Upper lobe of right lung (tissue), 1 donor: Measurements from ENCODE around the gene KIAA0825. TPM values are rescaled to one million over a fixed set of nuclear protein-coding genes. Genes with fewer than 3 reads are reported as not detected.
"Not testable (repeated sequence)": the region's sequence is repeated elsewhere in the genome, so short reads cannot be mapped to it uniquely, and the experiment has no call there.

ENCODE experiments used
- ATAC-seq: fragments of 200-7000 bp; cut with Tn5 transposase; one replicate; pipeline ENCODE4 v1.9.1; 2020; ENCODE audit warnings: mild to moderate bottlenecking, moderate library complexity
- DNase-seq: peaks from one replicate; pipeline ENCODE4 v3.0.0-alpha.2; 2020
- H3K27ac ChIP-seq: fragments of 200-600 bp; one replicate; pipeline ENCODE4 v1.8.0; 2022
- H3K27me3 ChIP-seq: fragments of 200-600 bp; one replicate; pipeline ENCODE4 v1.8.0; 2022; ENCODE audit warnings: mild to moderate bottlenecking
- H3K36me3 ChIP-seq: fragments of 200-600 bp; one replicate; pipeline ENCODE4 v1.8.0; 2022
- H3K4me1 ChIP-seq: fragments of 200-600 bp; one replicate; pipeline ENCODE4 v1.8.0; 2022
- H3K4me3 ChIP-seq: fragments of 200-600 bp; one replicate; pipeline ENCODE4 v1.8.0; 2022; ENCODE audit warnings: mild to moderate bottlenecking
- H3K9me3 ChIP-seq: fragments of 200-600 bp; one replicate; pipeline ENCODE4 v1.8.0; 2022
- CTCF ChIP-seq: fragments of 200-600 bp; IDR thresholded peaks from one replicate; pipeline ENCODE4 v1.8.0; 2022; ENCODE audit warnings: antibody characterized with exemption
- intact Hi-C: fragments of 100-400 bp; cut with DNase I; formaldehyde crosslinking; loops from one replicate; pipeline ENCODE4 v1.11.0; 2022
- total RNA-seq: library from RNA; stranded (reverse); fragmentation: NEBNext Ultra II Directional; extraction: Animal tissue kit (Norgen Biotek cat#: 25700); gene quantifications from one replicate; pipeline ENCODE4 v1.2.1, GENCODE V29; 2021
- donor health status: DM: no; HTN: yes; CAD: no; lungs with severe emphysema.

Gene KIAA0825
- total RNA-seq, 1 donor from 2014 or later: 4.4 TPM

- Histone ChIP-seq H3K36me3 (no peaks in the 10 kb centered on the region), H3K27ac (no peak overlapping the region), H3K4me3 (no peak overlapping the region), H3K27me3 (no peaks in the 10 kb centered on the region), H3K4me1 (no peaks in the 10 kb centered on the region), H3K9me3 (no peaks in the 10 kb centered on the region)
- intact Hi-C loops: no loop called here
- ATAC-seq: no peak
- DNase-seq: no peak
- TF ChIP-seq CTCF: no peak
Observed at GRCh38 chr5:94157704-94158539, 460.5 kb downstream of the KIAA0825 start.

- Histone ChIP-seq H3K36me3 (no peaks in the 10 kb centered on the region), H3K4me1 (no peaks in the 10 kb centered on the region), H3K4me3 (no peak overlapping the region), H3K27ac (no peak overlapping the region), H3K9me3 (no peaks in the 10 kb centered on the region), H3K27me3 (no peaks in the 10 kb centered on the region)
- TF ChIP-seq CTCF: no peak
- no peak for ATAC-seq
- intact Hi-C loops: no loop called here
- DNase-seq: no peak
Observed at GRCh38 chr5:94154672-94155071, 463.7 kb downstream of the KIAA0825 start.

- H3K4me3 ChIP-seq: no peak overlapping the region
- DNase-seq (no peak), ATAC-seq (peak; percentile 55)
- intact Hi-C loops: no loop called here
- no peaks in the 10 kb centered on the region for H3K36me3 ChIP-seq
- H3K9me3 ChIP-seq: no peaks in the 10 kb centered on the region
- TF ChIP-seq CTCF: no peak
- H3K4me1 ChIP-seq: no peaks in the 10 kb centered on the region
- no peaks in the 10 kb centered on the region for H3K27me3 ChIP-seq
- no peak overlapping the region for H3K27ac ChIP-seq
Observed at GRCh38 chr5:94153736-94154450, 464.5 kb downstream of the KIAA0825 start.

- intact Hi-C loops, H3K4me1 ChIP-seq, H3K27me3 ChIP-seq, ATAC-seq, DNase-seq, H3K27ac ChIP-seq, H3K36me3 ChIP-seq, H3K4me3 ChIP-seq: not testable (repeated sequence)
- peaks cover 13% of the 10 kb centered on the region for H3K9me3 ChIP-seq
Observed at GRCh38 chr5:94143621-94144020, 474.8 kb downstream of the KIAA0825 start.

- no peak for DNase-seq
- no peaks in the 10 kb centered on the region for H3K27me3 ChIP-seq
- H3K36me3 ChIP-seq: no peaks in the 10 kb centered on the region
- no peak overlapping the region for H3K27ac ChIP-seq
- H3K9me3 ChIP-seq: peaks cover 10% of the 10 kb centered on the region
- intact Hi-C loops: no loop called here
- ATAC-seq: no peak
- H3K4me1 ChIP-seq: no peaks in the 10 kb centered on the region
- TF ChIP-seq CTCF: no peak
- no peak overlapping the region for H3K4me3 ChIP-seq
Observed at GRCh38 chr5:94140300-94140699, 478.1 kb downstream of the KIAA0825 start.

- TF ChIP-seq CTCF: no peak
- intact Hi-C loops: no loop called here
- Histone ChIP-seq H3K27me3 (no peaks in the 10 kb centered on the region), H3K36me3 (no peaks in the 10 kb centered on the region), H3K4me3 (no peak overlapping the region), H3K27ac (no peak overlapping the region), H3K4me1 (no peaks in the 10 kb centered on the region), H3K9me3 (no peaks in the 10 kb centered on the region)
- no peak for ATAC-seq
- DNase-seq: no peak
Observed at GRCh38 chr5:94130077-94130476, 488.3 kb downstream of the KIAA0825 start.
